HCT116 (cell line): ENCODE measurements around the gene PDZRN4. TPM values are rescaled to one million over a fixed set of nuclear protein-coding genes. Genes with fewer than 3 reads are reported as not detected.

Experiments
- ATAC-seq: fragments of 200-7000 bp; cut with Tn5 transposase; 2 replicates; pipeline ENCODE4 v1.9.1; 2020; ENCODE audit warnings: mild to moderate bottlenecking, moderate library complexity
- BruUV-seq: library from RNA; stranded (reverse); fragments of 400-500 nt; replicated peaks from 2 replicates; lab custom pipeline; 2021; lab: Mats Ljungman, UMichigan
- CTCF ChIA-PET: fragments of 300-600 bp; sonication (Branson Sonifier 250); formaldehyde crosslinking; loops from one replicate; lab custom pipeline; 2021; ENCODE audit warnings: antibody characterized with exemption; lab: Charles Lee
- POLR2A ChIA-PET: fragments of 300-600, 350-600 bp; sonication (Branson Sonifier 250); formaldehyde crosslinking; loops from one replicate; lab custom pipeline; 2021; ENCODE audit warnings: antibody characterized with exemption; lab: Charles Lee
- RAD21 ChIA-PET, 2 experiments: fragments of 300-600 bp; sonication (Branson Sonifier 250); formaldehyde crosslinking; loops; one replicate each; lab custom pipeline; 2023; ENCODE audit warnings: low total read pairs in 2 of 2; ENCODE audit not compliant: uncharacterized antibody in 2 of 2, unreplicated experiment in 2 of 2, low non-redundant PET in 1 of 2; lab: Charles Lee
- DNase-seq: peaks from one replicate; pipeline ENCODE4 v3.0.0-alpha.2; 2010; ENCODE audit warnings: low read depth, low spot score
- H2AFZ ChIP-seq: fragments of 200-600 bp; shearing (Covaris generic), sonication (generic); 2 replicates; pipeline ENCODE4 v1.6.1; 2017; ENCODE audit warnings: low read depth, mixed run types, mixed read lengths, antibody characterized with exemption, low read length; ENCODE audit not compliant: poor library complexity, severe bottlenecking
- H3K27ac ChIP-seq: 2 replicates; pipeline ENCODE4 v1.5.1; 2012; ENCODE audit warnings: low read depth, low read length
- H3K27me3 ChIP-seq: fragments of 200-600 bp; sonication (generic); 2 replicates; pipeline ENCODE4 v1.6.1; 2016; ENCODE audit warnings: mixed run types, low read length, mixed read lengths; ENCODE audit not compliant: insufficient read depth
- H3K36me3 ChIP-seq, 2 experiments: fragments of 200-500 bp in 1 of 2; fragments of 200-600 bp in 1 of 2; sonication (Bioruptor generic) in 1 of 2; sonication (generic) in 1 of 2; 2 replicates each; pipeline versions ENCODE4 v1.5.1 to v1.6.1; 2014 to 2016; ENCODE audit warnings: low read length in 2 of 2, inconsistent platforms in 1 of 2, mixed read lengths in 1 of 2, mixed run types in 1 of 2; ENCODE audit not compliant: insufficient read depth in 2 of 2, control insufficient read depth in 1 of 2
- H3K4me1 ChIP-seq, 2 experiments: fragments of 200-600 bp in 1 of 2; sonication (generic) in 1 of 2; 2 replicates each; pipeline versions ENCODE4 v1.5.1 to v1.6.1; 2012 to 2017; ENCODE audit warnings: low read length in 2 of 2, inconsistent platforms in 1 of 2, mild to moderate bottlenecking in 1 of 2, mixed read lengths in 1 of 2, mixed run types in 1 of 2, moderate library complexity in 1 of 2; ENCODE audit not compliant: insufficient read depth in 2 of 2, control insufficient read depth in 1 of 2
- H3K4me2 ChIP-seq: fragments of 200-600 bp; sonication (generic); 2 replicates; pipeline ENCODE4 v1.6.1; 2017; ENCODE audit warnings: mixed run types, low read length, mixed read lengths
- H3K4me3 ChIP-seq, 2 experiments: fragments of 200-600 bp in 1 of 2; sonication (generic) in 1 of 2; replicated peaks in 1 of 2; 2 replicates each; pipeline ENCODE4 v1.5.1; 2011 to 2016; ENCODE audit warnings: low read length in 2 of 2, control low read depth in 1 of 2, low read depth in 1 of 2, mild to moderate bottlenecking in 1 of 2, mixed read lengths in 1 of 2, mixed run types in 1 of 2
- H3K79me2 ChIP-seq: fragments of 200-600 bp; sonication (generic); 2 replicates; pipeline ENCODE4 v1.6.1; 2017; ENCODE audit warnings: mild to moderate bottlenecking, mixed run types, low read length, moderate library complexity, mixed read lengths; ENCODE audit not compliant: insufficient read depth
- H3K9ac ChIP-seq: fragments of 200-600 bp; sonication (generic); 2 replicates; pipeline ENCODE4 v1.6.1; 2016; ENCODE audit warnings: low read length, mixed read lengths
- H3K9me2 ChIP-seq: fragments of 200-600 bp; sonication (generic), shearing (Covaris generic); 2 replicates; pipeline ENCODE4 v1.6.1; 2017; ENCODE audit warnings: mixed run types, mild to moderate bottlenecking, moderate library complexity; ENCODE audit not compliant: insufficient read depth
- H3K9me3 ChIP-seq, 2 experiments: fragments of 200-500 bp in 1 of 2; fragments of 200-600 bp in 1 of 2; sonication (Bioruptor generic) in 1 of 2; sonication (generic) in 1 of 2; 2 replicates each; pipeline ENCODE4 v1.6.1; 2014 to 2017; ENCODE audit warnings: low read length in 2 of 2, mixed read lengths in 2 of 2, inconsistent platforms in 1 of 2, low read depth in 1 of 2, mild to moderate bottlenecking in 1 of 2, mixed run types in 1 of 2, moderate library complexity in 1 of 2; ENCODE audit not compliant: control insufficient read depth in 1 of 2, insufficient read depth in 1 of 2
- H4K20me1 ChIP-seq: fragments of 200-600 bp; sonication (generic), shearing (Covaris generic); 2 replicates; pipeline ENCODE4 v1.6.1; 2017; ENCODE audit warnings: mixed run types, mild to moderate bottlenecking, moderate library complexity; ENCODE audit not compliant: insufficient read depth
- ELF1 ChIP-seq: IDR thresholded peaks from 2 replicates; pipeline ENCODE4 v1.6.1; 2012; ENCODE audit warnings: low read depth, borderline replicate concordance
- EZH2 ChIP-seq: fragments of 200-600 bp; sonication (generic); IDR thresholded peaks from 2 replicates; pipeline ENCODE4 v1.6.1; 2017; ENCODE audit warnings: antibody characterized with exemption, mixed run types
- POLR2A ChIP-seq: IDR thresholded peaks from 2 replicates; pipeline ENCODE4 v1.7.0; 2011; ENCODE audit warnings: borderline replicate concordance; ENCODE audit not compliant: insufficient read depth, insufficient read length; ENCODE audit errors: extremely low read depth
- SIN3A ChIP-seq: IDR thresholded peaks from 2 replicates; pipeline ENCODE4 v1.6.1; 2012; ENCODE audit warnings: low read depth
- SP1 ChIP-seq: IDR thresholded peaks from 2 replicates; pipeline ENCODE4 v1.6.1; 2012; ENCODE audit warnings: low read depth
- SRF ChIP-seq: IDR thresholded peaks from 2 replicates; pipeline ENCODE4 v1.6.1; 2012; ENCODE audit warnings: low read depth
- YY1 ChIP-seq: IDR thresholded peaks from 2 replicates; pipeline ENCODE4 v1.6.1; 2011; ENCODE audit warnings: low read length, low read depth, moderate library complexity, mild to moderate bottlenecking; ENCODE audit not compliant: insufficient replicate concordance; ENCODE audit errors: extremely low read depth
- ZNF274 ChIP-seq: fragments of 200-500 bp; sonication (Bioruptor generic); IDR thresholded peaks from 2 replicates; pipeline ENCODE4 v1.6.1; 2014; ENCODE audit warnings: mild to moderate bottlenecking, low read depth, low read length, inconsistent platforms
- intact Hi-C: fragments of 100-400 bp; cut with micrococcal nuclease; formaldehyde crosslinking; loops from 2 replicates; pipeline ENCODE4 v1.10.0; 2022
- total RNA-seq: library from RNA; stranded (reverse); gene quantifications from one replicate; pipeline ENCODE4 v1.2.1, GENCODE V29; 2021; ENCODE audit not compliant: unreplicated experiment
- TF ChIP-seq, protein P1 (sequence below), 3 experiments: fragments of 200-600 bp in 1 of 3; sonication (generic) in 1 of 3; IDR thresholded peaks in 2 of 3; conservative IDR thresholded peaks in 1 of 3; 2 replicates each; pipeline ENCODE4 v1.5.1; 2012 to 2017; ENCODE audit warnings: low read depth in 2 of 3, low read length in 2 of 3, antibody characterized with exemption in 1 of 3, borderline replicate concordance in 1 of 3, control low read depth in 1 of 3, mild to moderate bottlenecking in 1 of 3, mixed read lengths in 1 of 3, mixed run types in 1 of 3, moderate library complexity in 1 of 3; ENCODE audit not compliant: insufficient read depth in 1 of 3
- TF ChIP-seq, protein P2 (sequence below): IDR thresholded peaks from 2 replicates; pipeline ENCODE4 v1.6.1; 2012

The PDZRN4 gene
- total RNA-seq, 1 experiment from 2014 or later = not detected

GRCh38 chr12:41577995-41578394, 389.9 kb downstream of the PDZRN4 start:
- Histone ChIP-seq H4K20me1 (no peaks in the 10 kb centered on the region), H3K4me2 (no peak overlapping the region), H3K27me3 (no peaks in the 10 kb centered on the region), H3K27ac (no peak overlapping the region), H3K4me3 (no peak overlapping the region), H3K36me3 (no peaks in the 10 kb centered on the region), H3K79me2 (no peaks in the 10 kb centered on the region), H2AFZ (no peak overlapping the region), H3K9me2 (no peaks in the 10 kb centered on the region), H3K4me1 (no peaks in the 10 kb centered on the region), H3K9me3 (no peaks in the 10 kb centered on the region), H3K9ac (no peak overlapping the region)
- ATAC-seq (no peak), DNase-seq (no peak)
- intact Hi-C loops = no loop called here
- CTCF ChIA-PET = no interaction called here
- BruUV-seq = no TSS peak
- TF ChIP-seq ELF1 = no peak
- TF ChIP-seq YY1 = no peak
- TF ChIP-seq POLR2A = no peak
- TF ChIP-seq SRF = no peak
- no peak for TF ChIP-seq SIN3A
- no peak for TF ChIP-seq SP1
- TF ChIP-seq, protein P1, sequence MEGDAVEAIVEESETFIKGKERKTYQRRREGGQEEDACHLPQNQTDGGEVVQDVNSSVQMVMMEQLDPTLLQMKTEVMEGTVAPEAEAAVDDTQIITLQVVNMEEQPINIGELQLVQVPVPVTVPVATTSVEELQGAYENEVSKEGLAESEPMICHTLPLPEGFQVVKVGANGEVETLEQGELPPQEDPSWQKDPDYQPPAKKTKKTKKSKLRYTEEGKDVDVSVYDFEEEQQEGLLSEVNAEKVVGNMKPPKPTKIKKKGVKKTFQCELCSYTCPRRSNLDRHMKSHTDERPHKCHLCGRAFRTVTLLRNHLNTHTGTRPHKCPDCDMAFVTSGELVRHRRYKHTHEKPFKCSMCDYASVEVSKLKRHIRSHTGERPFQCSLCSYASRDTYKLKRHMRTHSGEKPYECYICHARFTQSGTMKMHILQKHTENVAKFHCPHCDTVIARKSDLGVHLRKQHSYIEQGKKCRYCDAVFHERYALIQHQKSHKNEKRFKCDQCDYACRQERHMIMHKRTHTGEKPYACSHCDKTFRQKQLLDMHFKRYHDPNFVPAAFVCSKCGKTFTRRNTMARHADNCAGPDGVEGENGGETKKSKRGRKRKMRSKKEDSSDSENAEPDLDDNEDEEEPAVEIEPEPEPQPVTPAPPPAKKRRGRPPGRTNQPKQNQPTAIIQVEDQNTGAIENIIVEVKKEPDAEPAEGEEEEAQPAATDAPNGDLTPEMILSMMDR (IDR thresholded peaks at IDR 0.05 in 2 of 3, conservative IDR thresholded peaks at IDR 0.05 in 1 of 3; ENCODE audit: borderline replicate concordance in 1 of 3, insufficient read depth in 1 of 3, low read depth in 2 of 3, low read length in 2 of 3) = no peak
- no peak for TF ChIP-seq EZH2
- no peak for TF ChIP-seq ZNF274
- TF ChIP-seq, protein P2, sequence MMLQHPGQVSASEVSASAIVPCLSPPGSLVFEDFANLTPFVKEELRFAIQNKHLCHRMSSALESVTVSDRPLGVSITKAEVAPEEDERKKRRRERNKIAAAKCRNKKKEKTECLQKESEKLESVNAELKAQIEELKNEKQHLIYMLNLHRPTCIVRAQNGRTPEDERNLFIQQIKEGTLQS = no peak
- RAD21 ChIA-PET = no interaction called here
- POLR2A ChIA-PET = no interaction called here
